Measurements from ENCODE around the gene CTSF.

Gene CTSF

DNA sequence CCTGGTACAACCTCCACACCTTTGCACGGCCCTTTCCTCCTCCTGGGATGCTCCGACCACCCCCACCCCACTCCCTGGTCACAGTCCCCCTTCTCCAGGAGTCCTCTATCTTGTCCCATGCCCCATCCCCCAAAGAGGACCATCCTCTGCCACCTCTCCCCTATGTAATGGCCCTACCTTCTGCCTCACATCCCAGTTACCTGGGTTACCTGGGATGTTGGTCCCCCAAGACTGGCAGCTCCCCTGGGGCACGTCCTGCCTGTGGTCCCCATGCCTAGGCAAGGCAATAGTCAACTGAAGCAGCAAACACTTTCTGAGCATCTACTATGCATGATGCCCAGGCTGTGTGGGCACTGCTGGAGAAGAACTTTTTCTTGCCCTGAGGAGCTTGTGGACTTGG lies 13.0 kb downstream of the CTSF start:
- DNase-seq (ENCODE audit: low read depth in 1 of 2, low spot score in 1 of 2): no peak
- Histone ChIP-seq H3K4me3 (replicated peaks; ENCODE audit: insufficient read depth, low read length) (no peak overlapping the region), H3K27me3 (ENCODE audit: insufficient read depth, poor library complexity, severe bottlenecking) (no peaks in the 10 kb centered on the region), H3K27ac (replicated peaks) (no peak overlapping the region)
- no peak for TF ChIP-seq GABPA (IDR thresholded peaks at IDR 0.05; ENCODE audit: low read depth)
- no peak for TF ChIP-seq CTCF (IDR thresholded peaks at IDR 0.05; ENCODE audit: insufficient read depth, low read length)
- TF ChIP-seq POLR2AphosphoS5 (IDR thresholded peaks at IDR 0.05; ENCODE audit: low read depth): no peak
- no peak for TF ChIP-seq SPI1 (IDR thresholded peaks at IDR 0.05; ENCODE audit: borderline replicate concordance, low read depth)

DNA sequence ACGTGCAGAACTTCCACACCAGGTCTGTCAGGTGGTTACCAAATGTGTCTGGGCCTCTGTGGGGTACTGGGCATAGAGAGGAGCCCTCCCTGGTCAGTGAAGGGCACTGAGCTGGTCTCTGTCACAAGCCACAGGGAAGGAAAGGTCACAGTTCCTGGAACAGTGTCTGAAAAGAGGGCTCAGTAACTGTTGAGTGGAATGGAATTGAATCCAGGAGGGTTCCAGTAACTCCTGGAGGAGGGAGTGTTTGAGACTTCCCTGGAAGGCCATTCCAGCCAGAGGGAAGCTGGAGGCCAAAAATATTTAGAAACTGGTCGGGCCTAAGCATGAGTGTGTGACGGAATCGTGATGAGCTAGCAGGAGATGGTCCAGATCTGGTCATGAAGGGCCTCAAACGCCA lies 13.8 kb downstream of the CTSF start:
- no peaks in the 10 kb centered on the region for H3K27me3 ChIP-seq (ENCODE audit: insufficient read depth, poor library complexity, severe bottlenecking)
- no peak for DNase-seq (ENCODE audit: low read depth in 1 of 2, low spot score in 1 of 2)
- H3K27ac ChIP-seq (replicated peaks): no peak overlapping the region
- TF ChIP-seq POLR2AphosphoS5 (IDR thresholded peaks at IDR 0.05; ENCODE audit: low read depth): no peak
- TF ChIP-seq REST (IDR thresholded peaks at IDR 0.05; ENCODE audit: insufficient replicate concordance, low read depth): no peak
- TF ChIP-seq CTCF (IDR thresholded peaks at IDR 0.05; ENCODE audit: insufficient read depth, low read length): no peak
- TF ChIP-seq GABPA (IDR thresholded peaks at IDR 0.05; ENCODE audit: low read depth): no peak
- no peak for TF ChIP-seq SPI1 (IDR thresholded peaks at IDR 0.05; ENCODE audit: borderline replicate concordance, low read depth)
- H3K4me3 ChIP-seq (replicated peaks; ENCODE audit: insufficient read depth, low read length): no peak overlapping the region

GRCh38 chr11:66550887-66551286 lies 17.5 kb downstream of the CTSF start:
- TF ChIP-seq POLR2AphosphoS5 (IDR thresholded peaks at IDR 0.05; ENCODE audit: low read depth): no peak
- TF ChIP-seq SPI1 (IDR thresholded peaks at IDR 0.05; ENCODE audit: borderline replicate concordance, low read depth): no peak
- TF ChIP-seq CTCF (IDR thresholded peaks at IDR 0.05; ENCODE audit: insufficient read depth, low read length): no peak
- TF ChIP-seq GABPA (IDR thresholded peaks at IDR 0.05; ENCODE audit: low read depth): no peak
- no peak for TF ChIP-seq REST (IDR thresholded peaks at IDR 0.05; ENCODE audit: insufficient replicate concordance, low read depth)
- DNase-seq (ENCODE audit: low read depth in 1 of 2, low spot score in 1 of 2): no peak
- Histone ChIP-seq H3K4me3 (replicated peaks; ENCODE audit: insufficient read depth, low read length) (no peak overlapping the region), H3K27me3 (ENCODE audit: insufficient read depth, poor library complexity, severe bottlenecking) (peaks cover 2% of the 10 kb centered on the region), H3K27ac (replicated peaks) (no peak overlapping the region)

DNA sequence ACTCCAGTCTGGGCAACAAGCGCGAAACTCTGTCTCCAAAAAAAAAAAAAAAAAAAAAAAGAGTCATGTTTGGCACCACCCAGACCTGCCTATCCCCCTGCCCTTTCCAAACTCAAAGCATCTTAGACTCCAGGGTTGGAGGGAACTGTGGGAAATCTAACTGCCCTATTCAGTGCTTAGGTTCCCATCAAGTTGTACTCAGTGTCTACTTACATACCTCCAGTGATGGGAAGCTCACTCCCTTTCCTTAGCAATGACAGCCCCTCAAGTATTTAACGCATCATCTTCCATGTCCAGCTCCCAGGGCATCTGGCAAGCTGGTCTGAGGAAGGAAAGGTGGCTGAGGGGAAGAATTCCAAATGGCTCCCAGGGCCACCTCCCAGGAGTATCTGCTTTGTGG lies 18.7 kb downstream of the CTSF start:
- H3K27me3 ChIP-seq (ENCODE audit: insufficient read depth, poor library complexity, severe bottlenecking): peaks cover 2% of the 10 kb centered on the region
- no peak overlapping the region for H3K4me3 ChIP-seq (replicated peaks; ENCODE audit: insufficient read depth, low read length)
- TF ChIP-seq REST (IDR thresholded peaks at IDR 0.05; ENCODE audit: insufficient replicate concordance, low read depth): no peak
- no peak for TF ChIP-seq CTCF (IDR thresholded peaks at IDR 0.05; ENCODE audit: insufficient read depth, low read length)
- no peak for TF ChIP-seq SPI1 (IDR thresholded peaks at IDR 0.05; ENCODE audit: borderline replicate concordance, low read depth)
- TF ChIP-seq POLR2AphosphoS5 (IDR thresholded peaks at IDR 0.05; ENCODE audit: low read depth): no peak
- H3K27ac ChIP-seq (replicated peaks): no peak overlapping the region
- no peak for DNase-seq (ENCODE audit: low read depth in 1 of 2, low spot score in 1 of 2)

All from HL-60 (cell line).